OCI-M2 (cell line): Measurements from ENCODE around the gene DNAJC8.

Experiments used
- DNase-seq: peaks from one replicate; lab custom pipeline; 2025; ENCODE audit not compliant: unreplicated experiment; lab: John Stamatoyannopoulos, UW

Gene DNAJC8

GRCh38 chr1:28256197-28256827 is 23.5 kb upstream of the DNAJC8 start:
- no peak for DNase-seq

- no peak for DNase-seq
Measured at GRCh38 chr1:28249866-28250295, 17.1 kb upstream of the DNAJC8 start.

DNA sequence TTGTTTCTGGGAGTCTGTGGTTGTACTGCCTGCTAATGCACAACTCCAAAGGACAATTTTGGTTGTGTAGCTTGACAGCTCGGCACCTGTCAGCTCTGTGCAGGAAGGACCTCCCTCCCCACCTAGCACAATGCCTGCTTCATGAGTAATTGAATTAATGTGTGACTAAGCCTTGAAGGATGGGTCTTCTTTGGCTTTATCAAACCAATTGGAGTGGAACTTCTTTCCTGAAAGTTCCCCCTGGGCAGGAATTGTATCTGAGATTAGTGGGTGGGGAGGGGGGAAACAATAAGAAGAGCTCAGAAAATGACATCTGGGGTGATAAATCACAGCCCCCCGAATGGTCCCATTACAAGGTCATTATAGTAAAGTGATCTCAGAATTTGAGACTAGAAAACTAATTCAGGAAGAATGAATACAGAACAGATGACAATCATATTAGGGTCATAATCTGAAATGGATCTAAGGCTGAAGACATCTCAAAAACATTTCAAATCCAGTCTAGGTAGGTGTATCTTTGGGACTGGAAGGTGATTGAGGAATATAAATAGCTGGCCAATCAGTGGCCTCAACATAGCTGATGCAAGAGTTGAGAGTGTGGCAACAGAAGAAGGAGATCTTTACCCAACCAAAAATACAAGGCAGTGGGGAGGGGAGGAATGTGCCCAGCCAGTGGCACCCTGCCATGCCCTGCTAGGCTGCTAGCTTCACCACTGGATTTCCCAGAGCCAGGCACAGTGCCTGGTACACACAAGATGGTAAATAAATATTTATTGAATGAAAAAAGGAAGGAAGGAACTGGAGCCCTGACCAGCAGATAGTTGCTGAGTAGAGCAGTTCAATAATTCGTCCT is 16.4 kb upstream of the DNAJC8 start:
- DNase-seq: no peak

DNA sequence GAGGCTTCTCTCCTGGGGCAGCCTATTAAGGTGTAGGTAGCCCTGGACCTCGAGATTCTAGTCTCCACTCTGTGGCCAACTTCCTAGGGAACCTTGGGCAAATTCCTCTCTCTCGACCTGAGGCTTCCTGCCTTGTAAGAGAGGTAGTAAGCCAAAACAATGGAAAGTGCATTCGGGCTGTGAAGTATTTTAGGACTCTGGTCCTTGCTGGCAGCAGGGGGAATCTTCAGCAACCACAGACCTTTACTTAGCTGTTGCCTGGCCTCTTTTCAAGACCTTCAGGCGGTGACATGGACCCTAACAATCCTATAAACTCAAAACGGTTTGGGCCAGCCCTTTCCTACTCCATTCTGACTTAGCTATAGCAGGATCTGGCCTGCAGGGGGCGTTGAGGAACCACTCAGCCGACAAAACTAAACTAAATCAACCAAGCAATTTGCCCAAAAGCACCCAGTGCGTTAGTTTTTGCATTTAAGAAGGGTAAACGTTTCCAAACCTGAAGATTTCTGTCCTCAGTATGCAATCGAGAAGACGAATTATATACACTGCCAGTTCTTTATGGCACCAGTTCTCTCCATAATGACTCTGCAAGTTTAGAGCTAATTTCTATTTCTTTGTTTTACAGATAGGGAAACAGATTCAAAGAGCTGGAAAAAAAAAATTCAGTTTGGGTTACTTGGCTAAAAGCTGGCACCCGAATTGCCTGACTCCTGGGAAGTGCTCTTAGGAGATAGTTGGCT is 15.6 kb upstream of the DNAJC8 start:
- peak; percentile 84 for DNase-seq

DNA sequence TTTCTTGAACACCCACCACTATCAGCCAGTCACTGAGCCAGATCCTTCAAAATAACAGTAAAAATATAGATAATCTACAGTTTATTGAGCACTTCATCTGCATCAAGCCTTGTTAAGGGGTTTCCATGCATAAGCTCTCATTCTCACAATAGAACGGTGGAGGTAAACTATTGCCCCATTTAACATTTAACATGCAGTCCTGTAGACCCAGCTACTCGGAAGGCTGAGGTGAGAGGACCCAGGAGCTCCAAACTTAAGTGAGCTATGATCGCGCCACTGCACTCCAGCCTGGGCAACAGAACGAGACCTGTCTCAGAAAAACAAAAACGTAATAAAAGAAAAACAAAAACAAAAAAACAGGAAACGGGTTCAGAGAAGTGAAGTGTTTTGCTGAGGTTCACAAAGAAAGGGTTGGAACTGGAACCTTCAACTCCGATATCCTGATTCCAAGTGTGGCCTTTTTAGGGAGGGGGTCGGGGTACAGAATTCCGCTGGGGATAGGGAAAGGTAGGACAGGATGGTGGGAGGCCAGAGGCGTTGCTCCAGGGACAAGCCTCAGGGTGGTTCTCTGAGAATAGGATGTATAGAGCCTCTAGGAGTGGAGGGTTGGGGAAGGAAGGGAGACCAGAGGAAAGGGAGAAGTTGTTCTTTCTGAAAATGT is 14.9 kb upstream of the DNAJC8 start:
- DNase-seq: peak; percentile 71

GRCh38 chr1:28246427-28246832 is 13.6 kb upstream of the DNAJC8 start:
- DNase-seq: no peak

DNA sequence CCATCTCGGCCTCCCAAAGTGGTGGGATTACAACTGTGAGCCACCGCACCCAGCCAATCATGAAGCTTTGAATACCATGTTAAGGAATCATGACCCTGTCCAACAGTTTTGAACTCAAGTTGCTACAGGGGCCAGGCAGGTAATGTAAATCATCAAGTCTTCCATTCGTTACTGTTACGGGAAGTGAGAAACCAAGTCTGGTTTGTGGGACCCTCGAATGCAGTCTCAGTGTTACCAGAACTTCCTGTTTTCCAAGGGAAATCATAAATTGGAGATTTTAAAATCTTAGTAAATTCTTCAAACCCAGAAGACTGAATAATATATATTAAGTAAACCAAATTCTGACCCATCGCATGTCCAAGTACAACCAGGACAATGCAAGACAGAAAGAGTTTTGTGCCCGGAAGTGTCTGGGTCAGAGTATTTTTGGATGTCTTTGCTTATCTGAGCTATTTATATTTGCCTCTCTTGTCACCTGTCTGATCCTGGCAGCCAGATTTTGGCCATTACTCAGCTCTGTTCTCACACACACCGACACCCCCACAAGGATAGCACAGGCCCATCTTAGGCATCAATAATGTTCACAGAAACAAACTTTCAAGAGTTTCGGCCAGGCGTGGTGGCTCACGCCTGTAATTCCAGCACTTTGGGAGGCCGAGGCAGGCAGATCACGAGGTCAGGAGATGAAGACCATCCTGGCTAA is 11.9 kb upstream of the DNAJC8 start:
- no peak for DNase-seq

DNA sequence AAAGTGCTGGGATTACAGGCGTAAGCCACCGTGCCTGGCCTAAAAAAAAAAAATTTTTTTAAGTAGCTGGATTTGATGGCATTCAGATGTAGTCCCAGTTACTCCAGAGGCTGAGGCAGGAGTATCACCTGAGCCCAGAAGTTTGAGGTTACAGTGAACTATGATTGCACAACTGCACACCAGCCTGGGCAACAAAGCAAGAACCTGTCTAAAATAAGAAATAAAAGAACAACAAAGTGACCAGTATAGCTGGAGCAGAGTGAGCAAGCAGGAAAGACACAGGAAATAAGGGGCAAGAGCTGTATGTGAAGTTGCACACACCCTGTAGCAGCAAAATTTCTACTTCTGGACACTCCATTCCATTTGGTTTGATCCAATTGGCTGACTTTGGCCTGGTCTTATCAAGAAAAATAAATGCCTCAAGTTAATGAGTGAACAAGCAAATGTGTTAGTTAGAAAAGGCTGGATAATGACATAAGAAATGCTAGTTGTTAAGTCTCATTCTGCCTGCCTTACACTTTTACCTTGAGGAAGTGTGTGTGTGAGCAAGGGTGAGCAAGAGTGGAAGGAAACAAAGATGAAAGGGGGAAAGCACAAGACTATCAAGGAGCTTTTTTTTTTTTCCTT is 11.0 kb upstream of the DNAJC8 start:
- no peak for DNase-seq

- no peak for DNase-seq
Measured at GRCh38 chr1:28241638-28242241, 8.9 kb upstream of the DNAJC8 start.

DNA sequence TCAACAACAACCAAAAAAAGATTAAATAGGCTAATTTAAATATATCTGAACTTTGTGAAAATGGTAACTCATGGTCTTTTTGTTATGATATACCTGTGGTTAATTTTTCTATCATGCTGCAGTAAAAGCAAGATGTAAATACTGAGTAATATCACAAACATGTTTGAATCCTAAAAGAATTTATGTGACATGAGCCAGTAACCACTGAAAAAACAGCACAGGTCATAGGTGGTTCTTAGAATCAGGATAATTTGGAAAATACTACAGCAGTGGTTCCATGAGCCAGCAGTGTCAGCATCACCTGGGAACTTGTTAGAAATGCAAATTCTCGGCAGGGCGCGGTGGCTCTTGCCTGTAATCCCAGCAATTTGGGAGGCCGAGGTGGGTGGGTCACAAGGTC is 7.2 kb upstream of the DNAJC8 start:
- DNase-seq: no peak

- no peak for DNase-seq
Measured at GRCh38 chr1:28239004-28239403, 6.2 kb upstream of the DNAJC8 start.

GRCh38 chr1:28236656-28237322 is 4.0 kb upstream of the DNAJC8 start:
- no peak for DNase-seq

GRCh38 chr1:28235755-28236655 is 3.2 kb upstream of the DNAJC8 start, which contains the start of gene ATP5IF1:
TSS of gene ATP5IF1 (plus strand) at chr1:28236124. CDS start at chr1:28236184, 60 bp downstream.
- peak; percentile 77 for DNase-seq

DNA sequence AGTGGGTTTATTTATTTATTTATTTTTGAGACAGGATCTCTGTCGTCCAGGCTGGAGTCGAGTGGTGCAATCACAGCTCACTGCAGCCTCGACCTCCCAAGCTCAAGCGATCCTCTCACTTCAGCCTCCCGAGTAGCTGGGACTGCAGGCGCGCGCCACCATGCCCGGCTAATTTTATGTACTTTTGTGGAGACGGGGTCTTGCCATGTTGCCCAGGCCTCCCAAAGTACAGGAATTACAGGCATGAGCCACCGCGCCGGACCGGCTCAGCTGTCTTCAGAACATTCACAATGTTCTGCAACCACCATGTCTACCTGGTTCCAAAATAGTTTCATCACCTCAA is 406 bp upstream of the DNAJC8 start:
- DNase-seq: no peak

- DNase-seq: no peak
Measured at GRCh38 chr1:28229996-28230395, 2.8 kb downstream of the DNAJC8 start.

- no peak for DNase-seq
Measured at GRCh38 chr1:28229089-28229488, 3.7 kb downstream of the DNAJC8 start.

DNA sequence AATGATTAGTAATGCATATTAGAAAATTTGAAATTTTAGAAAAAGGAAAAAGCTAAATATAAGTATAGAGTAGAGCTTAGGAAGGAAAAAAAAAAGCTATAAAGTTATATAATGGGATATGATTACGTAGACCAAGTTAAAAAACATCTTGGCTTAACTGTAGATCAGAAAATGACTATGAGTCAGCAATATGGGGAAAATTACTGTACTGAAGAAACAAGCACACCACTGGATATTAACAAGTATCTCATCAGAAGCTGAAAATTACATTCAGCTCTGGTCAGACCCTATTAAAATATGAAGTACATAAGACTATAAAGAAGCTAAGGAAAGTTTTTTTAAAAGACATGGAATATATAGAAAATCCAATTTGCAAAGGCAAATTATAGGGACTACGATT is 19.5 kb downstream of the DNAJC8 start:
- no peak for DNase-seq

- no peak for DNase-seq
Measured at GRCh38 chr1:28209700-28210099, 23.1 kb downstream of the DNAJC8 start.
